DOHH2 (cell line): ENCODE measurements around the gene TFAP2D.

Experiments used
- H3F3A ChIP-seq: fragments of 200-600 bp; sonication (generic), shearing (Covaris generic); 2 replicates; pipeline ENCODE4 v1.6.0; 2016; ENCODE audit warnings: antibody characterized with exemption, mild to moderate bottlenecking; ENCODE audit not compliant: control insufficient read depth, insufficient read depth
- H3K27ac ChIP-seq: fragments of 200-600 bp; sonication (generic); 2 replicates; pipeline ENCODE4 v1.5.1; 2014; ENCODE audit warnings: low read depth, mild to moderate bottlenecking, low read length, moderate library complexity
- H3K27me3 ChIP-seq: fragments of 200-600 bp; sonication (generic); 2 replicates; pipeline ENCODE4 v1.6.1; 2014; ENCODE audit warnings: mild to moderate bottlenecking, low read length, mixed read lengths; ENCODE audit not compliant: control insufficient read depth
- H3K36me3 ChIP-seq: fragments of 200-600 bp; sonication (generic); 2 replicates; pipeline ENCODE4 v1.6.1; 2014; ENCODE audit warnings: mild to moderate bottlenecking, low read length, moderate library complexity, mixed read lengths; ENCODE audit not compliant: control insufficient read depth
- H3K4me1 ChIP-seq: fragments of 200-600 bp; sonication (generic); 2 replicates; pipeline ENCODE4 v1.6.1; 2014; ENCODE audit warnings: mild to moderate bottlenecking, low read length, mixed read lengths; ENCODE audit not compliant: control insufficient read depth
- H3K4me2 ChIP-seq: fragments of 200-600 bp; sonication (generic); 2 replicates; pipeline ENCODE4 v1.6.0; 2014; ENCODE audit warnings: mild to moderate bottlenecking, low read length, moderate library complexity
- H3K4me3 ChIP-seq: fragments of 200-600 bp; sonication (generic); 2 replicates; pipeline ENCODE4 v1.5.1; 2014; ENCODE audit warnings: mild to moderate bottlenecking, low read length, mixed read lengths
- H3K79me2 ChIP-seq: fragments of 200-600 bp; sonication (generic); 2 replicates; pipeline ENCODE4 v1.6.1; 2014; ENCODE audit warnings: mild to moderate bottlenecking, low read length, mixed read lengths; ENCODE audit not compliant: control insufficient read depth
- H3K9me2 ChIP-seq: fragments of 200-600 bp; sonication (generic); replicated peaks from 2 replicates; pipeline ENCODE4 v1.6.1; 2014; ENCODE audit warnings: mild to moderate bottlenecking, low read length, mixed read lengths; ENCODE audit not compliant: control insufficient read depth
- H3K9me3 ChIP-seq: fragments of 200-600 bp; sonication (generic); 2 replicates; pipeline ENCODE4 v1.6.1; 2014; ENCODE audit warnings: antibody characterized with exemption, low read length, mixed read lengths; ENCODE audit not compliant: control insufficient read depth, insufficient read depth
- H4K20me1 ChIP-seq: fragments of 200-600 bp; sonication (generic); 2 replicates; pipeline ENCODE4 v1.6.0; 2014; ENCODE audit warnings: low read depth, mild to moderate bottlenecking, antibody characterized with exemption, low read length, moderate library complexity; ENCODE audit not compliant: control insufficient read depth, insufficient read depth
- CTCF ChIP-seq: fragments of 200-600 bp; sonication (generic); IDR thresholded peaks from one replicate; pipeline ENCODE4 v1.5.1; 2014; ENCODE audit warnings: antibody characterized with exemption, mild to moderate bottlenecking, low read depth, low read length; ENCODE audit not compliant: poor library complexity, severe bottlenecking
- EZH2phosphoT487 ChIP-seq: fragments of 200-600 bp; sonication (generic); IDR thresholded peaks from 2 replicates; pipeline ENCODE4 v1.6.1; 2017; ENCODE audit warnings: borderline replicate concordance, mild to moderate bottlenecking, antibody characterized with exemption, low read length, moderate library complexity, mixed read lengths

Gene TFAP2D

GRCh38 chr6:50792771-50793170 lies 79.4 kb downstream of the TFAP2D start:
- TF ChIP-seq CTCF (no peak), EZH2phosphoT487 (no peak)
- no peaks in the 10 kb centered on the region for H3K36me3 ChIP-seq
- H3F3A ChIP-seq = no peaks in the 10 kb centered on the region

GRCh38 chr6:50795574-50795973 lies 82.2 kb downstream of the TFAP2D start:
- H3K4me3 ChIP-seq = no peak overlapping the region
- no peak overlapping the region for H3K4me2 ChIP-seq
- H3K79me2 ChIP-seq = no peaks in the 10 kb centered on the region
- TF ChIP-seq CTCF = no peak
- TF ChIP-seq EZH2phosphoT487 = no peak
- no peak overlapping the region for H3K27ac ChIP-seq
- no peaks in the 10 kb centered on the region for H3F3A ChIP-seq
- no peaks in the 10 kb centered on the region for H3K9me2 ChIP-seq
- H4K20me1 ChIP-seq = no peaks in the 10 kb centered on the region
- H3K9me3 ChIP-seq = no peaks in the 10 kb centered on the region
- peaks cover 4% of the 10 kb centered on the region for H3K4me1 ChIP-seq
- no peaks in the 10 kb centered on the region for H3K36me3 ChIP-seq
- H3K27me3 ChIP-seq = no peaks in the 10 kb centered on the region

More at GRCh38 chr6:50792771-50793170, 79.4 kb downstream of the TFAP2D start:
- H3K4me2 ChIP-seq = no peak overlapping the region
- peaks cover 4% of the 10 kb centered on the region for H3K4me1 ChIP-seq
- no peaks in the 10 kb centered on the region for H3K27me3 ChIP-seq
- no peaks in the 10 kb centered on the region for H4K20me1 ChIP-seq
- no peak overlapping the region for H3K27ac ChIP-seq
- H3K9me2 ChIP-seq = no peaks in the 10 kb centered on the region
- H3K9me3 ChIP-seq = no peaks in the 10 kb centered on the region
- H3K4me3 ChIP-seq = no peak overlapping the region
- H3K79me2 ChIP-seq = no peaks in the 10 kb centered on the region

- Histone ChIP-seq H3K4me2 (no peak overlapping the region), H3F3A (no peaks in the 10 kb centered on the region), H3K9me2 (no peaks in the 10 kb centered on the region)
These were observed 91.0 kb downstream of the TFAP2D start for GRCh38 chr6:50804283-50804682.

GRCh38 chr6:50807035-50807434 lies 93.7 kb downstream of the TFAP2D start:
- H3K27ac ChIP-seq = no peak overlapping the region
- no peaks in the 10 kb centered on the region for H3K36me3 ChIP-seq
- no peak for TF ChIP-seq CTCF
- no peak for TF ChIP-seq EZH2phosphoT487

More at GRCh38 chr6:50804283-50804682, 91.0 kb downstream of the TFAP2D start:
- Histone ChIP-seq H4K20me1 (no peaks in the 10 kb centered on the region), H3K27ac (no peak overlapping the region), H3K27me3 (no peaks in the 10 kb centered on the region), H3K9me3 (no peaks in the 10 kb centered on the region), H3K36me3 (no peaks in the 10 kb centered on the region), H3K4me1 (no peaks in the 10 kb centered on the region), H3K4me3 (no peak overlapping the region), H3K79me2 (no peaks in the 10 kb centered on the region)
- no peak for TF ChIP-seq EZH2phosphoT487

More at GRCh38 chr6:50807035-50807434, 93.7 kb downstream of the TFAP2D start:
- no peaks in the 10 kb centered on the region for H3K27me3 ChIP-seq
- H3K4me2 ChIP-seq = no peak overlapping the region
- H3K4me3 ChIP-seq = no peak overlapping the region
- no peaks in the 10 kb centered on the region for H3K4me1 ChIP-seq
- no peaks in the 10 kb centered on the region for H3K9me3 ChIP-seq
- no peaks in the 10 kb centered on the region for H3K9me2 ChIP-seq
- H3K79me2 ChIP-seq = no peaks in the 10 kb centered on the region
- no peaks in the 10 kb centered on the region for H4K20me1 ChIP-seq
- no peaks in the 10 kb centered on the region for H3F3A ChIP-seq
